ENCODE measurements around the gene HK2.
"Not testable (repeated sequence)": the region's sequence is repeated elsewhere in the genome, so short reads cannot be mapped to it uniquely, and the experiment has no call there.

Gene HK2

DNA sequence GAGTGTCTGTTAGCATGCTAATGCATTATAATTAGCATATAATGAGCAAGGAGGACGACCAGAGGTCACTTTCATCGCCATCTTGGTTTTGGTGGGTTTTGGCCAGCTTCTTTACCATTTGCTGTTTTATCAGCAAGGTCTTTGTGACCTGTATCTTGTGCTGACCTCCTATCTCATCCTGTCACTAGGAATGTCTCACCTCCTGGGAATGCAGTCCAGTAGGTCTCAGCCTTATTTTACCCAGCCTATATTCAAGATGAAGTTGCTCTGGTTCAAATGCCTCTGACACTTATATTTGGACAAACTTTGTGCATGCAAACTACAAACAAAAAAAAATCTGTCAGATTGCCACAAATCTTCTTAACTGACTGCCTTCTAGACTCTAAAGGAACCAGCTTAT, 66.3 kb downstream of the HK2 start:
- not testable (repeated sequence) for DNase-seq

DNA sequence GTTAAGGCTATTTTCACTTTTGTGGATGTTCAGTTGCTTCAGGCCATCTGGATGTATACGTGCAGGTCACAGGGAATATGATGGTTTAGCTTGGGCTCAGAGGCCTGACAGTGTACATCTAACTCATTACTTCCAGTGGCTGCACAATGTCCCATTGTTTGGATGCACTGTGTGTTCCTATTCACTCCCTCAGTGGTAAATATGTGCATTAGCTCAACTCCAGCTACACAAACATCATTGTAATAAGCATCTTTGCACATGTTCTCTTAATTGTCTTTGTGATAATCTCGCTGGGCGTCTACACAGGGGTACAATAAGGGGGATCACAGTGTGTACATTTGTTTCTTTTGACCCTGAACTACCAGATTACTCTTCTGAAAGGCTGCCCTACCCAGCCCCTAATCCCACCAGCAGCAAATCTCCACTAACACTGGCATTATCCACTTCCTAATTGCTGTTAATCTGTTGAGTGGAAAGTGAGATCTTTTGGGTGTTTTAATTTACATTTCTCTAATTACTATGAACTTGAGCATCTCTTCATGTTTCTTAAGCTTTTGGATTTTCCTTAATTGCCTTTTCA, 68.4 kb downstream of the HK2 start:
- DNase-seq, result no peak

DNA sequence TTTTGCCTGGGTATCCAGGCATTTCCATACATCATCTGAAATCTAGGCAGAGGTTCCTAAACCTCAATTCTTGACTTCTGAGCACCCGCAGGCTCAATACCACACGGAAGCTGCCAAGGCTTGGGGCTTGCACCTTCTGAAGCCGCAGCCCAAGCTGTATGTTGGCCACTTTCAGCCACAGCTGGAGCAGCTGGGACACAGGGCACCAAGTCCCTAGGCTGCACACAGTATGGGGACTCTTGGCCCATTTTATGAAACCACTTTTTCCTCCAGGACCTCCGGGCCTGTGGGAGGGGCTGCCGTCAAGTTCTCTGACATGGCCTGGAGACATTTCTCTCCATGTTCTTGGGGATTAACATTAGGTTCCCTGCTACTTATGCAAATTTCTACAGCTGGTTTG, 72.5 kb downstream of the HK2 start:
- no peak for DNase-seq

DNA sequence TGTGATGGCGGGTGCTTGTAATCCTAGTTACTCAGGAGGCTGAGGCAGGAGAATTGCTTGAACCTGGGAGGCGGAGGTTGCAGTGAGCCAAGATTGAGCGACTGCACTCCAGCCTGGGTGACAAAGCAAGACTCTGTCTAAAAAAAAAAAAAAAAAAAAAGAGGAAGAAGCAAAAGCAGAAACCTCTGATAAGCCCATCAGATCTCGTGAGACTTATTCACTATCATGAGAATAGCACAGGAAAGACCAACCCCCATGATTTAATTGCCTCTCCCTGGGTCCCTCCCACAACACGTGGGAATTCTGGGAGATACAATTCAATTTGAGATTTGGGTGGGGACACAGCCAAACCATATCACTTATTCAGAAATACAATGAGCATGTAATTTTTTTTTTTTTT, 73.6 kb downstream of the HK2 start:
- DNase-seq, result not testable (repeated sequence)

DNA sequence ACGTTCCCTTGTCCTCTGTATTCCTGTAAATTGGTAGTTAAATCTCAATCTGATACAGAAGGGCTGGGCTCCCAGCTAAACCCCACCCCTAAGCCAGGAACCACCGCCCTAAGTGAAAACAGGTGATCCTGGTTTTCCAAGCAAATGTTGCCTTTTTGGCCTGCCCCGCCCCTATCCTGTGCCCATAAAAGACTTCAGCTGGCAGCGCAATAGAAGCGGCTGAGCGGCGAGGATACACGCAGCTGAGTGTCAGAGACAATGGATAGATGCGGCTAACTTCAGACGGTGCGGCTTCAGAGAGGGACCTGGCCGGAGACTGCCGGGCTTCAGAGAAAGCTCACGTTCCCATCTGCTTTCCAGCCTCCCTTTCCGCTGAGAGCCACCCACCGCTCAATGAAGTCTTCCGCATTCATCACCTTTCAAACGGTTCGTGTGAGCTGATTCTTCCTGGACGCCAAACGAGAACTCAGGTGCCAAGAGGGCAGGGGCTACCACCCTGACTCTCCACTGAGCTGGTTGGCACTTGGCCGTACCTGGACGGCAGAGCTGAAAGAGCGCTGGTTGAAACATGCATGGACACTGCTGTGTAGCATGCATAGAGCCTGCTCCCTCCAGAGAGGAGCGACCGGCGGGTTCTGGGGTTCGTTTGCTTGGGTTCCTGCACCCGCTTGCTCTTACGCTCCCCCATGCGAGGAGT, 75.0 kb downstream of the HK2 start:
- DNase-seq, result no peak

DNA sequence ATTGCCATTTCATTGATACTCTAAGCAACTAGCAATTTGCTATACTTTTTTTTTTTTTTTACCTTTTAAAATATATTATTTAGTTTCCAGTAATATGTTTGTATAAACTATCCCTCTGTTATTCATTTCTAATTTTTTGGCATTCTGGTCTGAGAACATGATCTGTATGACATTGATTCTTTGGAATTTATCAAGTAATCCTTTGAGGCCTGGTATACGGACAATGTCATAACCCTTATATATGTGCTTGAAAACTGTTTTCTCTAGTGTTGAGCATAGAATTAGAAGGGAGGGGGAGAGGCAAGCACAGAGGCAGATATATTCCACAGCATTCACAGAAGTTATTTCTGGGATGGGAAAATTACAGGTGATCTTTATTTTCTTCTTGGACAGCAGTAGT, 76.3 kb downstream of the HK2 start:
- DNase-seq, result no peak

DNA sequence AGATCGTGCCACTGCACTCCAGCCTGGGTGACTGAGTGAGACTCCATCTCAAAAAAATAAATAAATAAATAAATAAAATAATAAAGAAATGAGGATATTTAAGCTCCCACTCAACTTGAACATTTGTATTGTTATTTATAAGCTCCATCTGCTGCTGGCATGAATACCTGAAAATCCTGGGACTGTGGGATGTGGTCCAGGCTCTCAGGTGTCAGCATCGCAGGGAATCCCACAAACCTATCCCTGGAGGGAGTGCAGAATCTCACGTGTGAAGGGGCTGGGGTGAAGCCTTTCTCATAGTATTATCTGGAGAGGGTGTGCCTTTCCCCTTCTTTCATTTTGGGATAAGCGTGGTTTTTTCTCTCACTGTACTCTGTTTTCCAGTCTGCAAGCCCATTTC, 77.1 kb downstream of the HK2 start:
- DNase-seq, result no peak

DNA sequence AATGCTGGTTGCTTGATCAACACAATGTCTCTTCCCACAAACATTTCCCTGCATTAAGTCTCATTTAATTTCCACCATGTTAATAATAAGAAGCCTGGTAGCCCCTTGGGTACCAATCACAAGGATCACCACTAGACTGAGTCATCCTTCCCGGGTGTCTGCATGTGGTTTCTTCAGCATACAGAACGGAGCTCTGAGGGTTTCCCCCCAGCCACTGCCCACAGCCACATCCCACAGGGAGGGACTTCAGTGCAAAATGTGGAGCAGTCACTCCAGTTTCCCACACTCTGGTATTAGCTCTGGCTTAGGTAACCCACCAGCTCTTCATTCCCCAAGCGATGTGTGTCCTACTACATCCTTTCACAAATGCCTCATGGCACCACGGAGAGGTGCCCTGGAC, 81.8 kb downstream of the HK2 start:
- peak in 1 of 5 experiments; percentile 54 for DNase-seq

DNA sequence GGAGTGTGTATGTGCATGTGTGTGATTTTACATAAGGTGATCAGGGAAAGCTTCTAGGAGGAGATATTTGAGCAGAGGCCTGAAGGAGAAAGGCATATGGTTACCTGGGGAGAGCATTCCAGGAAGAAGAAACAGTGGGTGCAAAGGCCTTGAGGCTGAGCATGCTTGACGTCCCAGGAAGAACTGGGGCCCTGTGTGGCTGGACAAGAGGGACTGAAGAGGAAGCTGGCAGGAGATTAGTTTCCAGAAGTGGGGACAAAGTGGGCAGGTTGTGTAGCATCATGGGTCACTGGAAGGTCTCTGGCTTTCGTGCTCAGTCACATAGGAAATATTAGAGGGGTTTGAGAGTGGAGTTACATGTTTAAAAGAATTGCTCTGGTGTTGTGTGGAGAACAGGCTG, 82.5 kb downstream of the HK2 start:
- DNase-seq, result no peak

DNA sequence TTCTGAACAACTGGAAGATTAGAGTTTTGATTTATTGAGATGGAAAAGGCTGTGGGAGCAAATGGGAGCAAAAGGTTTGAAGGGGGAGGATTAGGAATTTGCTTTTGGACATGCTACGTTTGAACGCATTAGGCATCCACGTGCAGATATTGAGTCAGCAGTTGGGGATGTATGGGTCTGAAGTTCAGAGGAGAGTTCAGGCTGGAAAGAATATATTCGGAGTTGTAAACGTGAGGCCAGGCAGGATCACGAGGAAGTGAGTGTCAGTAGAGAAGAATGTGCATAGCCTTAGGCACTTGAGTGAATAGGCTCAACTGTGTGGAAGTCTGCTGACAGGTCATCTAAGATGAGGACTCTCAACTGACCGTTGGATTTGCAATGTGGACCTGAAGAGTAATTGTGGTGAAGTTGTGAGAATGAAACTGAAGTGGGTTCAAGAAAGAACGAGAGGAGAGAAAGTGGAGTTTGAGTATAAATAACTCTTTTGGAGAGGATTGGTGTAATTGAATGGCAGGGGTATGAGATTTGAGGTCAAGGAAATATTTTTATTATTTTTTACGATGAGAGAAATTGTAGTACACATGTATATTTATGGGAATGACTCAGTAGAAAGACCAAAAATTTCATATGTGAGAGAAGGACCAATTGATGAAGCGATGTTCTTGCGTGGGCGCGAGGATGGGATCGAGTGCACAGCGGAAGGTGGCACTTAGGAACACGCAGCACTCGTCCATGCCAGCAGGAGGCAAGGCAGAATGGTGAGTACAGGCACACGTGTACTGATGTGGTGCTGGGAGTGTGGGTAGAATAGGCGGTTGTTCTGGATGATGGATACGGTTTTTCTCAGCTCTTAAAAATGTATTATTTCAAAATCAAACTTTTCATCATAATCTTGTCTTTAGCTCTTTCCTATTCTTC, 84.0 kb downstream of the HK2 start:
- DNase-seq, result no peak

DNA sequence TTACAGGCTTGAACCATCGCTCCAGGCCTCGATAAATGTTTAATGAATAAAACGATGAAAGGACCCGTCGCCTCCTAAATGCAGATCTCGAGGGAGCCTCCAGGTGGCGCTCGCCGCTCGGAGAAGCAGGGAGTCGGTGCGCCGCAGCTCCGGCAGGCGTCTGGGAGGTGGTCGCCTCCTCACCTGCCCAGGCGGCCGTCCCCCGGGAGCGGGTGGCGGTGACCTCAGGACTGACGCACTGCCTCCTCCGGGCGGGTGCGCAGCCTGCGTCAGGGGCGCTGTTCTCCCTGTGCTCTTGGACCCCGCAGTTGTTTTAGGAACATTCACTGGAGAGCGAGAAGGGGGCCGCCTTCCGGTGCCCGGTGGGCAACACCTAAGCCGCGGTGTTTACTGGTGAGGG, 85.9 kb downstream of the HK2 start:
- DNase-seq, result peak; percentile 48 to 59 (median 53)

DNA sequence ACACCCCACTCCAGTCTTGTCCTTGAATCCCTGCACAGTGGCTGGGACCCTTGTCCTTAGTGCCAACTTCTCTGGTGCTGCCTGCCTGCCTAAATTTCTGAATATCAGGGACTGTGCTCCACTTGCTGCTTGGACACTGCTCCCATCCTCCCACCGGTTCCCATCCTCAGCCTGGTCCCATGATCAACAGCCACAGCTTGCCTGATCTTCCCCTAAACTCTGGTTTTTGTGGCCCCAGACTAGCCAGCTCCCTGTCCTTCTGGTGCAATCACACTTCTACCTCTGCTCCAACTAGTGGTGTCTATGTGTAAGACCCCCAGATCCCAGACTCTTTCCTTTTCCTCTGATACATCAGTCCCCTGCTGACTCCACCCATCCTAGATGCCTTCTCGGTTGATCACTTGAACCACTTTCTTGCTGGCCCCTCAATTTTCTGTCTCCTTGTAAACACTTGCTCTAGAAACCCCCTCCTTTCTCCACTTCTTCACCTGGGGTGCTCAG, 87.4 kb downstream of the HK2 start:
- DNase-seq, result no peak

DNA sequence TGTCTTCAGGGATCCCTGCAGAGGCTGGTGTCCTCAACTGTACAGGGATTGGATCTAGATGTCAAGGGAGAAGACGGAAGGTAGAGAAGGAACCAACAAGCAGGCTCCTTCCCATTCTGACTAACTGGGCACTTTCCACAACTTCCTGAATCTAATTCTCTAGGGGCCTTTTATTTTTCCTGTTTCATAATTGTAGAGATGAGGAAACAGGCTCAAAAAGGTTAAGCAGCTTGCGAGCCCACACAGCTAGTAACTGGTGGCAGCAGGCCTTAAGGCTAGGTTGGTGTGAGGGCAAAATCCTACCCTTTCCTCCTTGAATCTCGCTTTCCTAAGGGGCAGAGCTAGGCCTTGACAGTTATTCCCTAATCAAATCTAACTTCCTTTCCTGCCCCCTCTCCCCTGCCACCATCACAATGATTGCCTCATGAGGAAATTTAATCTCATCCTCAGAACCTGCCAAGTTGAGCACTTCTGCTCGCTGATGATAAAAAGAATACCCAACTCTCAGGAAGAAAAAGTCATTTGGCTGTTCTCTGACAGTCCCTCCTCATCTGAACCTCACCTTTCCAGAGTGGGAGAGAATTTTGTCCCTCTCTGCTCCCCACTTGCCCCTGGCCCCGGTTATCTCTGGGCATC, 88.8 kb downstream of the HK2 start:
- no peak for DNase-seq

DNA sequence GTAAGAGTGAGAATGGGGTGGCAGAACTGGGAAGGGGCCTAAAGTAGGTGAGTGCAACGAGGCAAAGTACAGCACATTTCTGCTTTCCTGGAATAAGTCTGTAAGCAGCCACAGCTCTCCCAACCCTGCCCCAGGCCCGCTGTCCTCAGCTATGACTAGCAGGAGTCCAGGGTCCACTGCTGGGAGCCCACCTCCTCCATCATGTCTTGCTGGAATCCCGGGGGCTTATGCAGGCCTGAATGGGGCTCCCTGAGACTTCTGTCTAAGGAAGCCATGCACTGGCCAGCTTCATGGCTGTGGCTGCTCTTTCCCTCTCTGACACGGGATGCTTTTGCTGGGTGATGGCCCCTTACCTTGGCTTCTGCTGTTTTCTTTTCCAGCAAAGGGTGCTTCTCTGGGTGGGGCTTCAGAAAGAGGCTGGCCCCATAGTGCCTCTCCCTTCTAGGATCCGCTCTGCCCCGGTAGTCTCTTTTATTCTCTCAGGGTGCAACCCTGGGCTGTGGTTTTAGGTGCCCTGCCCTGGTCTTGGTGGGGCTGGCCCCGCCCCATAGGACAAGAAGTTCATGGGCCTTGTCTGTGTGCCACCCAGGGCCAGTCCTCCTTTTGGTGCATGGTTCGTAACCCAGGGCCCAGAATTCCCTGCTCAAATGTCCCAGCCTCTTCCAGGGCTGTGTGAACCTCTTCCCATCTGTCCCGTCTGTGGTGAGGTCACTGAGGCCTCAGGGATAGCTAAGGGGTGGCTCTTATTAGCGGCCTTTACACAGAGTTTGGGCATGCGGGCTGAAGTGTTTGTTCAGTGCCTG, 90.7 kb downstream of the HK2 start:
- no peak for DNase-seq

DNA sequence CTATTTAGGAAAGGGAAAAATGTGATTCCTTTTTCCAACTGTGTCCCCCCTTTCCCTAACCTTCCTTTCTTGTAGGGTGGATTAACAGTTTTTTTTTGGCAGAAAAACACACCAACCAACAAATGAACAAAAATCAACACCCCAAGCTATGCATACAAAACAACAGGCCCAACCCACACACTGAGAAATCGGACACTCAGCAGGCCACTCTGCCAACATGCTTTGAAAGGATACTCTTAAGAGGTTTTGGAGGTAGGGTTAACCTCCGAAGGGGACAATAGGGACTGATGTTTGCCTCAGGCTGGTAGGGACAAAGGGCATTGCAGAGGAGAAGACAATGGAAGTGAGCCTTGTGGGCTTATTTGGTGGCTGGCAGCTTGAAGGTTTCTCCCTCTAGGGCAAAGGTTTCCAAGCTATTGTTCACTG, 91.4 kb downstream of the HK2 start:
- no peak for DNase-seq

DNA sequence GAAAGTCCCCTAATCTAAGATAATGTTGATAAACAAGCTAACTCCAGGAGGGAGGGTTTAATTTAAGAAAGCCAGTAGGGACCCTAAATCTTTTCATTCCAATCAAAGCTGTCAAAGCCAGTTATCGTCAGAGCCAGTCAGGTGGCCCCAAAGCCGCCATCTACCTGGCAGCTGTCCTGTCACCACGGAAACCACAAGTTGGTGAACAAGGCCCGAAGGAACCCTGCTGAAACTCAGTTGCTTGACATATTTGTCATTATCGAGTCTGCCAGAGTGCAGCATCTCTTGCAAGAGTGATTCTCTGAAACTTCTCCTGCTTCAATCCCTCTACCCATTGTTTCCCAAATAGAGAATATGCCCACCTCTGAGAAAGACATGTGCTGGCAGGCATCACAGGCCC, 93.7 kb downstream of the HK2 start:
- peak in 1 of 5 experiments; percentile 27 for DNase-seq

DNA sequence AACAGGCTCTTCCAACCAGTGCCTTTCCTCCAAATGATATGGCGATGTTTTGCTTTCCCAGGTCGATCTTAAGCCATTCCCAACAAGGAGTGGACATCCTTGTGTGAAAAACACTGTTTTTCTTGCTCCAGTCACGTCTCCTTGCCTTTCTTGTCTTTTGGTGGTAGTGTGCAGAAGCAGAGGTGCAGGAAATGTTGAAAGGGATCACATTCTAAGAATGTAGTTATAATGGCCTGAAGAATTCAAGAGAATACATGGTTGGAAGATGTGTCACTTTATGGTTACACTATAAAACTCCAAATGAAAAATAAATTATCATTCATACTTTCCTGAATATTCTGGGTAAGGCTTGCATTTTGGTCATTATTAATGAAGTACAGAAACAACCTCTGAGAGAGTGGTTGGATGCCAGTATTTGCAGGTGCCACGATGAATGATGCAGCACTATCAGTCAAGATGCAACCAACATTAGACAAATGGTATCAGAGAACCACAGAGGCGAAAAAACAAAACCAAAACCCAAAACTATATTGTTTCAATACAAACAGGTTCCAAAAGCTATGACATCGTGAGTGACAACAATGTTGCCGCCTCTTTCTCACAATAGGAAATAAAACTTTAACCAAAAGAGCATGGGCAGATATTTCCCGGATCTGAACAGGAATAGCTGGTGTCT, 97.0 kb downstream of the HK2 start:
- DNase-seq, result no peak

DNA sequence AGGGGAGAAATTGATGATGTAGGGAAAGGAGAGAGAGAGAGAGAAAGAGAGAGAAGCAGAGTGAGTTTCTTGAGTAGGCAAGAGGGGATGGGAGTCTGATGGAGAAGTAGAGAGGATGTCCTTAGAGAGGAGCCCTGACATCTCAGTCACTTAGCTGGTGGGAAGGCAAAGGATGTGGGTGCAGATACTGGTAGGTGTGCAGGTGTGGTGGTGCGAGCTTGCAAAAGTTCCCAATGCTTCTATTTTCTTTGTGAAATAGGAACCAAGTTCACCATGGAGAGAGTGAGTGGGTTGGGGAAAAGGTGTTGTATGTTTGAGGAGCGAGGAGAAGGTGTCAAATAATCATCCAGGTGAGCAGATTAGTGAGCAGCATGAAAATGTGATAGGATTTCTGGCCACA, 98.0 kb downstream of the HK2 start:
- DNase-seq, result no peak

DNA sequence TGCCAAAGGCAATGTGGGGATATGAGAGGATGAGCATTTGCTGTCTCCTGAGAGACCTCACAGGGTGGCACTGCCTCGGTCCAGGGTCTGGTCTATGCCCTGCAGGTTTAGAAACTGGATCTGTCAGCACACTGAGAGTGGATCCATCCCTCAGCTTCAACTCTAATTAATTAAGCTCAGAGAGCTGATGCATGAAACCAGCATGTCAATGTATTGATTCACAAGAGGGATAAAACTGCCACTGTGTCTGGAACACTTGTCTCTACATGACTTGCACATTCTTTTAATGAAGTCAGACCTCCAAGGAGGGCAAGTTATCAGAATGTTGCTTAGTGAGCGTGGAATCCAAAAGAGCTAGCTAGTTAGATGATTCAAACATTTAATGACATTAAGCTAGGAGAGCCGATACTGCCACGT, 102.1 kb downstream of the HK2 start:
- no peak for DNase-seq

DNA sequence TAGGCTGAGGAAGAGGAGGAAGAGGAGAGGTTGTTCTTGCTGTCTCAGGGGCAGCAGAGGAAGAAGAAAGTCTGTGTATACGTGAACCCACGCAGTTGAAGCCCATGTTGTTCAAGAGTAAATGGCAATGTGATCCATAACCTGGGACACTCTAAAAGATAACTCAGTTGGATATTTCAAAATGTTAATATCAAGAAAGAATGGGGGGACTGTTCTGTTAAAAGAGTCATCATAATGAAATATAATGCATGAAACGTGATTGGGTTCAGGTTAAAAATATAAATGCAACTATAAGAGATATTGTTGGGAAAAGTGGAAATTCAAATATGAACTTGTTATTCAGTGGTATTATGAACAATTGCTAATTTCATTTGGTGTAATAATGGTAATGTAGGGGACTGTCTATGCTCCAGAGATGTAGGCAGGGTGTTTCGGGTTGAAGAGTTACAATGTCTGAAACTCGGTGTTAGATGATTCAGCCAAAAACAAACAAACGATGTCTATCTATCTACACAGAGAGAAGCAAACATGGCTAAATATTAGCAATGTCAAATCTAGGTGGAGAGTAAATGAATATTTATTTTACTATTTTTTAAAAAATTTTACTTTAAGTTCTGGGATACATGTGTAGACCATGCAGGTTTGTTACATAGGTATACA, 103.4 kb downstream of the HK2 start:
- DNase-seq, result no peak

DNA sequence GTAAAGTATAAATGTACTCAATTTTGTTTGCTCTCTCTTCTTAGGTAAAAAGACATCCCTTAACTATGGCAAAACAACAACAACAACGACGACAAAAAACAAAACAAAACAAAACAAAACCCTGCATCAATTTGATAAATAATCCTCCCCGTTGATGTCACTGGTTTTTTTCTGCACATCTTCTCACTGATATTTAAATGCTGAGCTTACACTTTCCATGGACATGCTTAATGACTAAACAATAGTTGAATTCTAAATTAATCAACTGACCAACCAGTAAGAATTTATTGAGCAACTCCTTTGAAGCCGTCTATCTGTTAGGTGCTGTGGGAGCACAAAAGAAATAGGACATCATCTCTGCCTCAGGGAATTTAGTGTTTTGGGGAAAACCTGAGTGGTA, 104.3 kb downstream of the HK2 start:
- no peak for DNase-seq
